Thymus (tissue), 11 donors: ENCODE results near the gene POLD1. TPM values are rescaled to one million over a fixed set of nuclear protein-coding genes. Genes with fewer than 3 reads are reported as not detected.

Experiments used
- DNase-seq, 9 donors: peaks; one replicate each; pipeline ENCODE4 v3.0.0-alpha.2; 2013; ENCODE audit warnings: low spot score in 9 of 9, low read depth in 6 of 9, missing footprints in 1 of 9
- H3K27ac ChIP-seq, 2 donors: one replicate each; pipeline ENCODE4 v1.5.1; 2013; ENCODE audit warnings: control low read depth in 1 of 2, low read depth in 1 of 2, low read length in 1 of 2, mild to moderate bottlenecking in 1 of 2, moderate library complexity in 1 of 2
- H3K27me3 ChIP-seq, 2 donors: one replicate each; pipeline ENCODE4 v1.5.1; 2013; ENCODE audit warnings: low read length in 1 of 2; ENCODE audit not compliant: control insufficient read depth in 2 of 2, insufficient read depth in 1 of 2
- H3K36me3 ChIP-seq, 2 donors: one replicate each; pipeline ENCODE4 v1.5.1; 2013; ENCODE audit warnings: low read length in 1 of 2, mild to moderate bottlenecking in 1 of 2, moderate library complexity in 1 of 2; ENCODE audit not compliant: control insufficient read depth in 2 of 2, insufficient read depth in 2 of 2
- H3K4me1 ChIP-seq, 2 donors: one replicate each; pipeline ENCODE4 v1.5.1; 2013; ENCODE audit warnings: low read length in 2 of 2; ENCODE audit not compliant: control insufficient read depth in 2 of 2, insufficient read depth in 2 of 2
- H3K4me3 ChIP-seq, 2 donors: one replicate each; pipeline ENCODE4 v1.5.1; 2013; ENCODE audit warnings: low read length in 2 of 2, control low read depth in 1 of 2, mild to moderate bottlenecking in 1 of 2
- H3K9me3 ChIP-seq, 2 donors: one replicate each; pipeline ENCODE4 v1.5.1; 2013; ENCODE audit warnings: low read length in 1 of 2, mild to moderate bottlenecking in 1 of 2; ENCODE audit not compliant: control insufficient read depth in 2 of 2, insufficient read depth in 1 of 2
- WGBS: extraction: QIAGEN DNeasy Blood & Tissue Kit; methylation state at CpG from one replicate; pipeline ENCODE4 v1.1.7; 2013; 5-methylcytosine and 5-hydroxymethylcytosine counted together
- polyA plus RNA-seq: library from polyadenylated mRNA; stranded (reverse); fragments of 200-250 nt; gene quantifications from one replicate; pipeline ENCODE4 v1.2.3, GENCODE V29; 2013
- total RNA-seq: library from RNA; stranded (reverse); fragments of 120-200 nt; gene quantifications from one replicate; pipeline ENCODE4 v1.2.4, GENCODE V29; 2013
- donor health status: healthy.

Gene POLD1
- total and polyA plus RNA-seq, 2 donors: 39.5 to 61.8 TPM

- peaks cover 0 to 3% of the 10 kb centered on the region in 2 donors for H3K9me3 ChIP-seq
- peaks cover 45 to 51% of the 10 kb centered on the region in 2 donors for H3K36me3 ChIP-seq
- WGBS: 90% methylated on average over 9 of the region's 9 CpGs
- H3K4me1 ChIP-seq: peaks cover 0 to 4% of the 10 kb centered on the region in 2 donors
- no peak for DNase-seq
- H3K4me3 ChIP-seq: no peak overlapping the region
- no peak overlapping the region for H3K27ac ChIP-seq
- no peaks in the 10 kb centered on the region for H3K27me3 ChIP-seq
These were observed 6.6 kb upstream of the POLD1 start for GRCh38 chr19:50377517-50377916.

- WGBS: 98% methylated on average over 36 of the region's 36 CpGs
- Histone ChIP-seq H3K36me3 (peaks cover 48 to 57% of the 10 kb centered on the region in 2 donors), H3K27me3 (no peaks in the 10 kb centered on the region), H3K27ac (no peak overlapping the region), H3K4me3 (no peak overlapping the region), H3K4me1 (peaks cover 0 to 5% of the 10 kb centered on the region in 2 donors), H3K9me3 (peaks cover 0 to 3% of the 10 kb centered on the region in 2 donors)
- no peak for DNase-seq
These were observed 5.8 kb upstream of the POLD1 start for GRCh38 chr19:50378169-50378862.

DNA sequence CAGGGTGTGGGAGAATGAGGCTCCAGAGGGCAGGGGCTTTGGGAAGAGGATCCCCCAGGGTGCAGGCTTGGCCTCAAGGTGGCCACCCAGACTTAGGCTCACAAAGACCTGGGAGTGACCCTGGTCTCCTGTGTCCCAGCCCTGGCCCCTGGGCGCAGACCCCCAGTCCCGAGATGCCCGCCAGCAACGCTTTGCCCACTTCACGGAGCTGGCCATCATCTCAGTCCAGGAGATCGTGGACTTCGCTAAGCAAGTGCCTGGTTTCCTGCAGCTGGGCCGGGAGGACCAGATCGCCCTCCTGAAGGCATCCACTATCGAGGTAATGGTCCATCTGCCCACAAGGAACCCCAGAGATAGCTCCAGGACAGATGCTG, 5.3 kb upstream of the POLD1 start:
- no peak for DNase-seq
- Histone ChIP-seq H3K27me3 (no peaks in the 10 kb centered on the region), H3K36me3 (peaks cover 48 to 57% of the 10 kb centered on the region in 2 donors), H3K27ac (no peak overlapping the region), H3K4me3 (no peak overlapping the region), H3K9me3 (peaks cover 0 to 3% of the 10 kb centered on the region in 2 donors), H3K4me1 (peaks cover 3 to 10% of the 10 kb centered on the region in 2 donors)
- 99% methylated on average over 10 of the region's 10 CpGs for WGBS

DNA sequence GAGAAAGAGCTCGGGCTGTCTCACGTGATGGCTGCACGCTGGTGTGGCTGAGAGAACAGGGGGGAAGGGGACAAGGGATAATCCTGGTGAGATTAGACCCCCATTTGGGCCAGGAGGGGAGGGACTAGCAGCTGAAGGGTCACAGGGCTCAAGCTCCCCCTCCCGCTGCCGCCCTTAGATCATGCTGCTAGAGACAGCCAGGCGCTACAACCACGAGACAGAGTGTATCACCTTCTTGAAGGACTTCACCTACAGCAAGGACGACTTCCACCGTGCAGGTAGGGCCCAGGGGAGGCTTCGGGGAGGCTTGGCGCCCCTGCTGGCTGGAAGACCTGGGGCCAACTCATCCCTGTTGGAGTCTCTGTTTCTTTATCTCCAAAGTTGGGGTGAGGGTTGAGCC, 4.5 kb upstream of the POLD1 start:
- 97% methylated on average over 11 of the region's 11 CpGs for WGBS
- Histone ChIP-seq H3K9me3 (peaks cover 0 to 3% of the 10 kb centered on the region in 2 donors), H3K27ac (no peak overlapping the region), H3K27me3 (no peaks in the 10 kb centered on the region), H3K36me3 (peaks cover 48 to 57% of the 10 kb centered on the region in 2 donors), H3K4me3 (no peak overlapping the region), H3K4me1 (peaks cover 3 to 12% of the 10 kb centered on the region in 2 donors)
- DNase-seq: no peak

DNA sequence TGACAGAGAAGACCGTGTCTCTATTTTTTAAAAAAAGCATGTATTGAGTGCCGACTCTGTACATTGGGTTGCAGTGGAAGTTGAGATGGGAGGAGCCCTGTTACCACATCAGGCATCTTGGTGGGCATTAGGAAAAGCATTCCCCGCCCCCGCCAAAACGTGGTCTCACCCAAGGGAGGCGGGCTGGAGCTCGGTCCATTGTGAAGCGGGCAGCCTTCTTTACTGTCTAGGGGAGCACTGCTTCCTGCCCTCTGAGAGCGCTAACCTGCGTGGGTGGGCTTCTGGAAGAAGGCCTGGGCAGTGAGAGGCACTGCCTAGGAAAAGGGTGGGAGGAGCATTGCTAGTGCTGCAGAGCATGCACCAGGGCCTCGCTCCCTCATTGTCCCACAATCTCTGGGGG, 4.0 kb upstream of the POLD1 start:
- Histone ChIP-seq H3K9me3 (peaks cover 0 to 3% of the 10 kb centered on the region in 2 donors), H3K4me3 (no peak overlapping the region), H3K27me3 (no peaks in the 10 kb centered on the region), H3K4me1 (peaks cover 7 to 17% of the 10 kb centered on the region in 2 donors), H3K27ac (no peak overlapping the region), H3K36me3 (peaks cover 48 to 57% of the 10 kb centered on the region in 2 donors)
- 95% methylated on average over 11 of the region's 11 CpGs for WGBS
- DNase-seq: no peak

GRCh38 chr19:50380751-50381151, 3.4 kb upstream of the POLD1 start:
- H3K27ac ChIP-seq: no peak overlapping the region
- no peak for DNase-seq
- WGBS: 94% methylated on average over 8 of the region's 8 CpGs
- H3K4me3 ChIP-seq: no peak overlapping the region
- peaks cover 0 to 3% of the 10 kb centered on the region in 2 donors for H3K9me3 ChIP-seq
- H3K36me3 ChIP-seq: peaks cover 48 to 57% of the 10 kb centered on the region in 2 donors
- no peaks in the 10 kb centered on the region for H3K27me3 ChIP-seq
- peaks cover 9 to 19% of the 10 kb centered on the region in 2 donors for H3K4me1 ChIP-seq

GRCh38 chr19:50381881-50382729, 2.0 kb upstream of the POLD1 start:
- peaks cover 9 to 16% of the 10 kb centered on the region in 2 donors for H3K4me1 ChIP-seq
- H3K36me3 ChIP-seq: peaks cover 50 to 63% of the 10 kb centered on the region in 2 donors
- no peak for DNase-seq
- H3K27ac ChIP-seq: no peak overlapping the region
- H3K9me3 ChIP-seq: peaks cover 0 to 3% of the 10 kb centered on the region in 2 donors
- no peaks in the 10 kb centered on the region for H3K27me3 ChIP-seq
- no peak overlapping the region for H3K4me3 ChIP-seq
- 97% methylated on average over 58 of the region's 58 CpGs for WGBS

DNA sequence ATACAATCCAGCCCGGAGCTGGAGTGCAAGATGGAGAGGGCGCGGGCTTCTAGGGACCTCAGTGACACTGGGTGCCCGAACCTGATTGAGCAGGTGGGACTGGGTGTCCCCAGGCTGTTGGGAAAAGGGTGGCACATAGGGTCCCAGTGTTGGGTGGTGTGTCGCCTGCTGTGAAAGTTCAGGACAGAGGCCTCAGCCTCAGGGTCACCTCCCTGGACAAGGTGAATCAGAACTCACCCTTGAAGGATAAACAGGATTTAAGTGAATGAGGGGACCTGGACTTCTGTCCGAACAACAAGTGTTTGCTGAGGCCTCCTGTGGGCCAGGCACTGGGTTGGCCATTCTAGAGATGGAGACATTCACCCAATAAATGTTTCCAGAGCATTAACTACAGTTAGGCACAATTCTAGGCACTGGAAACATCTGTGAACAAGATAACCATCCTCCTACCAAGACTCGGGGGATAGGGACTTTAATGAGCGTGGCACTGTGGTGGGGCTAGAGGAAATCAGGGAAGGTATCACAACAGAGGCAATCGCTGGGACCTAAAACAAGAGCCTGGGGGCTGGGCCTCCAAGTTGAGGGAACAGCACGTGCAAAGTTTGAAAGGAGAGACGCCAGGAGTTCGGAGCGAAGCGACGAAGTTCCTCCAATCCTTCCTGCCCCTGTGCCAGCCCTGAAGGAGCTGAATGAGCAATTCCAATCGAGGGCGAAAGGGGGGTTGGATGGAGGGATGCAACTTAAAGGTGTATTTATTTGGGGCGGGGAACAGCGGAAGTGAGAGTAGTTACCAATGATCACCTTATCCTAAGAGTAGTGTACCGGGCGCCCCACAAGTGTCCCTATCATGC, 921 bp upstream of the POLD1 start:
- Histone ChIP-seq H3K27ac (peak overlapping the region; percentile 39 to 91), H3K4me1 (peaks cover 9 to 16% of the 10 kb centered on the region in 2 donors), H3K27me3 (no peaks in the 10 kb centered on the region), H3K9me3 (peaks cover 0 to 3% of the 10 kb centered on the region in 2 donors), H3K36me3 (peaks cover 49 to 60% of the 10 kb centered on the region in 2 donors), H3K4me3 (peak overlapping the region; percentile 55 to 68)
- WGBS: 74% methylated on average over 21 of the region's 21 CpGs
- DNase-seq: peak in 1 of 9 donors; percentile 13
